HCT116 (cell line): ENCODE measurements around the gene SLC19A1. TPM values are rescaled to one million over a fixed set of nuclear protein-coding genes. Genes with fewer than 3 reads are reported as not detected.

Experiments used
- ATAC-seq: fragments of 200-7000 bp; cut with Tn5 transposase; 2 replicates; pipeline ENCODE4 v1.9.1; 2020; ENCODE audit warnings: mild to moderate bottlenecking, moderate library complexity
- BruUV-seq: library from RNA; stranded (reverse); fragments of 400-500 nt; replicated peaks from 2 replicates; lab custom pipeline; 2021; lab: Mats Ljungman, UMichigan
- CTCF ChIA-PET: fragments of 300-600 bp; sonication (Branson Sonifier 250); formaldehyde crosslinking; loops from one replicate; lab custom pipeline; 2021; ENCODE audit warnings: antibody characterized with exemption; lab: Charles Lee
- POLR2A ChIA-PET: fragments of 300-600, 350-600 bp; sonication (Branson Sonifier 250); formaldehyde crosslinking; loops from one replicate; lab custom pipeline; 2021; ENCODE audit warnings: antibody characterized with exemption; lab: Charles Lee
- RAD21 ChIA-PET, 2 experiments: fragments of 300-600 bp; sonication (Branson Sonifier 250); formaldehyde crosslinking; loops; one replicate each; lab custom pipeline; 2023; ENCODE audit warnings: low total read pairs in 2 of 2; ENCODE audit not compliant: uncharacterized antibody in 2 of 2, unreplicated experiment in 2 of 2, low non-redundant PET in 1 of 2; lab: Charles Lee
- DNase-seq: peaks from one replicate; pipeline ENCODE4 v3.0.0-alpha.2; 2010; ENCODE audit warnings: low read depth, low spot score
- H2AFZ ChIP-seq: fragments of 200-600 bp; shearing (Covaris generic), sonication (generic); 2 replicates; pipeline ENCODE4 v1.6.1; 2017; ENCODE audit warnings: low read depth, mixed run types, mixed read lengths, antibody characterized with exemption, low read length; ENCODE audit not compliant: poor library complexity, severe bottlenecking
- H3K27ac ChIP-seq: 2 replicates; pipeline ENCODE4 v1.5.1; 2012; ENCODE audit warnings: low read depth, low read length
- H3K27me3 ChIP-seq: fragments of 200-600 bp; sonication (generic); 2 replicates; pipeline ENCODE4 v1.6.1; 2016; ENCODE audit warnings: mixed run types, low read length, mixed read lengths; ENCODE audit not compliant: insufficient read depth
- H3K36me3 ChIP-seq, 2 experiments: fragments of 200-500 bp in 1 of 2; fragments of 200-600 bp in 1 of 2; sonication (Bioruptor generic) in 1 of 2; sonication (generic) in 1 of 2; 2 replicates each; pipeline versions ENCODE4 v1.5.1 to v1.6.1; 2014 to 2016; ENCODE audit warnings: low read length in 2 of 2, inconsistent platforms in 1 of 2, mixed read lengths in 1 of 2, mixed run types in 1 of 2; ENCODE audit not compliant: insufficient read depth in 2 of 2, control insufficient read depth in 1 of 2
- H3K4me1 ChIP-seq, 2 experiments: fragments of 200-600 bp in 1 of 2; sonication (generic) in 1 of 2; 2 replicates each; pipeline versions ENCODE4 v1.5.1 to v1.6.1; 2012 to 2017; ENCODE audit warnings: low read length in 2 of 2, inconsistent platforms in 1 of 2, mild to moderate bottlenecking in 1 of 2, mixed read lengths in 1 of 2, mixed run types in 1 of 2, moderate library complexity in 1 of 2; ENCODE audit not compliant: insufficient read depth in 2 of 2, control insufficient read depth in 1 of 2
- H3K4me2 ChIP-seq: fragments of 200-600 bp; sonication (generic); 2 replicates; pipeline ENCODE4 v1.6.1; 2017; ENCODE audit warnings: mixed run types, low read length, mixed read lengths
- H3K4me3 ChIP-seq, 2 experiments: fragments of 200-600 bp in 1 of 2; sonication (generic) in 1 of 2; replicated peaks in 1 of 2; 2 replicates each; pipeline ENCODE4 v1.5.1; 2011 to 2016; ENCODE audit warnings: low read length in 2 of 2, control low read depth in 1 of 2, low read depth in 1 of 2, mild to moderate bottlenecking in 1 of 2, mixed read lengths in 1 of 2, mixed run types in 1 of 2
- H3K79me2 ChIP-seq: fragments of 200-600 bp; sonication (generic); 2 replicates; pipeline ENCODE4 v1.6.1; 2017; ENCODE audit warnings: mild to moderate bottlenecking, mixed run types, low read length, moderate library complexity, mixed read lengths; ENCODE audit not compliant: insufficient read depth
- H3K9ac ChIP-seq: fragments of 200-600 bp; sonication (generic); 2 replicates; pipeline ENCODE4 v1.6.1; 2016; ENCODE audit warnings: low read length, mixed read lengths
- H3K9me2 ChIP-seq: fragments of 200-600 bp; sonication (generic), shearing (Covaris generic); 2 replicates; pipeline ENCODE4 v1.6.1; 2017; ENCODE audit warnings: mixed run types, mild to moderate bottlenecking, moderate library complexity; ENCODE audit not compliant: insufficient read depth
- H3K9me3 ChIP-seq, 2 experiments: fragments of 200-500 bp in 1 of 2; fragments of 200-600 bp in 1 of 2; sonication (Bioruptor generic) in 1 of 2; sonication (generic) in 1 of 2; 2 replicates each; pipeline ENCODE4 v1.6.1; 2014 to 2017; ENCODE audit warnings: low read length in 2 of 2, mixed read lengths in 2 of 2, inconsistent platforms in 1 of 2, low read depth in 1 of 2, mild to moderate bottlenecking in 1 of 2, mixed run types in 1 of 2, moderate library complexity in 1 of 2; ENCODE audit not compliant: control insufficient read depth in 1 of 2, insufficient read depth in 1 of 2
- H4K20me1 ChIP-seq: fragments of 200-600 bp; sonication (generic), shearing (Covaris generic); 2 replicates; pipeline ENCODE4 v1.6.1; 2017; ENCODE audit warnings: mixed run types, mild to moderate bottlenecking, moderate library complexity; ENCODE audit not compliant: insufficient read depth
- ATF3 ChIP-seq: IDR thresholded peaks from 2 replicates; pipeline ENCODE4 v1.6.1; 2012
- CBX3 ChIP-seq: IDR thresholded peaks from 2 replicates; pipeline ENCODE4 v1.6.1; 2012; ENCODE audit warnings: low read depth
- CEBPB ChIP-seq: IDR thresholded peaks from 2 replicates; pipeline ENCODE4 v1.6.1; 2012; ENCODE audit warnings: low read depth
- EZH2 ChIP-seq: fragments of 200-600 bp; sonication (generic); IDR thresholded peaks from 2 replicates; pipeline ENCODE4 v1.6.1; 2017; ENCODE audit warnings: antibody characterized with exemption, mixed run types
- JUND ChIP-seq: IDR thresholded peaks from 2 replicates; pipeline ENCODE4 v1.6.1; 2012
- POLR2A ChIP-seq: IDR thresholded peaks from 2 replicates; pipeline ENCODE4 v1.7.0; 2011; ENCODE audit warnings: borderline replicate concordance; ENCODE audit not compliant: insufficient read depth, insufficient read length; ENCODE audit errors: extremely low read depth
- POLR2AphosphoS5 ChIP-seq: IDR thresholded peaks from 2 replicates; pipeline ENCODE4 v1.6.1; 2011; ENCODE audit warnings: mild to moderate bottlenecking, low read depth, low read length, moderate library complexity
- RAD21 ChIP-seq: IDR thresholded peaks from 2 replicates; pipeline ENCODE4 v1.6.1; 2012; ENCODE audit warnings: low read depth, mild to moderate bottlenecking
- REST ChIP-seq: IDR thresholded peaks from 2 replicates; pipeline ENCODE4 v1.6.1; 2012; ENCODE audit warnings: low read depth
- SIN3A ChIP-seq: IDR thresholded peaks from 2 replicates; pipeline ENCODE4 v1.6.1; 2012; ENCODE audit warnings: low read depth
- SP1 ChIP-seq: IDR thresholded peaks from 2 replicates; pipeline ENCODE4 v1.6.1; 2012; ENCODE audit warnings: low read depth
- YY1 ChIP-seq: IDR thresholded peaks from 2 replicates; pipeline ENCODE4 v1.6.1; 2011; ENCODE audit warnings: low read length, low read depth, moderate library complexity, mild to moderate bottlenecking; ENCODE audit not compliant: insufficient replicate concordance; ENCODE audit errors: extremely low read depth
- ZBTB33 ChIP-seq: IDR thresholded peaks from 2 replicates; pipeline ENCODE4 v1.6.1; 2011; ENCODE audit warnings: mild to moderate bottlenecking, low read length, moderate library complexity; ENCODE audit not compliant: insufficient replicate concordance; ENCODE audit errors: extremely low read depth
- intact Hi-C: fragments of 100-400 bp; cut with micrococcal nuclease; formaldehyde crosslinking; loops from 2 replicates; pipeline ENCODE4 v1.10.0; 2022
- total RNA-seq: library from RNA; stranded (reverse); gene quantifications from one replicate; pipeline ENCODE4 v1.2.1, GENCODE V29; 2021; ENCODE audit not compliant: unreplicated experiment

Gene SLC19A1
- total RNA-seq, 1 experiment from 2014 or later: 50.2 TPM

GRCh38 chr21:45499201-45499750 is 43.0 kb downstream of the SLC19A1 start:
- no peak overlapping the region for H3K27ac ChIP-seq
- ChIA-PET CTCF (no interaction called here), POLR2A (no interaction called here), RAD21 (no interaction called here)
- peaks cover 0 to 10% of the 10 kb centered on the region in 2 experiments; a peak in 2 of 4 replicates for H3K36me3 ChIP-seq
- no peaks in the 10 kb centered on the region for H3K79me2 ChIP-seq
- H3K27me3 ChIP-seq: no peaks in the 10 kb centered on the region
- BruUV-seq: no TSS peak
- H3K9ac ChIP-seq: no peak overlapping the region
- H3K4me2 ChIP-seq: no peak overlapping the region
- TF ChIP-seq REST: no peak
- TF ChIP-seq ATF3: no peak
- TF ChIP-seq ZBTB33: no peak
- TF ChIP-seq JUND: no peak
- TF ChIP-seq CEBPB: no peak
- TF ChIP-seq YY1: no peak
- no peak for TF ChIP-seq POLR2AphosphoS5
- no peak for TF ChIP-seq SP1
- no peak for TF ChIP-seq CBX3
- TF ChIP-seq POLR2A: no peak
- no peak for TF ChIP-seq EZH2
- no peak for TF ChIP-seq SIN3A
- no peak for TF ChIP-seq RAD21
- H3K4me3 ChIP-seq: no peak overlapping the region
- no peaks in the 10 kb centered on the region for H3K9me3 ChIP-seq
- H2AFZ ChIP-seq: no peak overlapping the region
- DNase-seq (no peak), ATAC-seq (no peak)
- H3K9me2 ChIP-seq: no peaks in the 10 kb centered on the region
- H3K4me1 ChIP-seq: no peaks in the 10 kb centered on the region
- intact Hi-C loops: no loop called here
- no peaks in the 10 kb centered on the region for H4K20me1 ChIP-seq
